ENCODE data around the gene ACP3. TPM values are rescaled to one million over a fixed set of nuclear protein-coding genes. Genes with fewer than 3 reads are reported as not detected.

The ACP3 gene
- total and polyA plus RNA-seq, 2 of the 13 experiments (the other 11 are each of a cell fraction or from before 2014, with no cell fraction given), result not detected

- intact Hi-C loops (cut with micrococcal nuclease; ENCODE audit: unreplicated experiment), result no loop called here
Measured at GRCh38 chr3:132325634-132326033, 8.4 kb downstream of the ACP3 start.

GRCh38 chr3:132326251-132326650, 9.0 kb downstream of the ACP3 start:
- ChIA-PET POLR2A (no interaction called here), CTCF (ENCODE audit: low intra/inter-chr PET ratio, low total read pairs) (no interaction called here)
- no peaks in the 10 kb centered on the region for H3K4me1 ChIP-seq (ENCODE audit: insufficient read depth, low read length)
- H3K36me3 ChIP-seq (replicated peaks in 1 of 2; ENCODE audit: control insufficient read depth in 1 of 2, insufficient read depth in 2 of 2, low read length in 2 of 2), result no peaks in the 10 kb centered on the region
- no peaks in the 10 kb centered on the region for H4K20me1 ChIP-seq (ENCODE audit: insufficient read depth, low read length)
- H2AFZ ChIP-seq (ENCODE audit: low read length), result no peak overlapping the region
- no peak for ATAC-seq
- H3K9me3 ChIP-seq (ENCODE audit: low read length), result no peaks in the 10 kb centered on the region
- no peak for DNase-seq (ENCODE audit: low spot score)
- no peak overlapping the region for H3K4me3 ChIP-seq (replicated peaks in 1 of 3; ENCODE audit: insufficient read depth in 1 of 3, low read depth in 2 of 3, low read length in 3 of 3)
- no peak overlapping the region for H3K9ac ChIP-seq (ENCODE audit: insufficient read depth, low read depth, low read length)
- in situ Hi-C loops (cut with HindIII; ENCODE audit: extremely low pct_ligation_motif_present, low pct_unique_long_range_greater_than_20kb) (no loop called here), intact Hi-C loops (cut with micrococcal nuclease; ENCODE audit: unreplicated experiment) (no loop called here)
- no peak overlapping the region for H3K4me2 ChIP-seq (ENCODE audit: low read depth, low read length)
- H3K27me3 ChIP-seq (ENCODE audit: control insufficient read depth in 1 of 2, insufficient read depth in 2 of 2, low read length in 2 of 2), result no peaks in the 10 kb centered on the region
- WGBS (ENCODE audit: low lambda C conversion rate), result 24% methylated on average over 2 of the region's 2 CpGs
- FAIRE-seq, result no peak
- no peaks in the 10 kb centered on the region for H3K79me2 ChIP-seq (ENCODE audit: insufficient read depth, low read length)
- H3K27ac ChIP-seq (ENCODE audit: extremely low read length, insufficient read depth, low read length), result no peak overlapping the region
- no TSS peak for BruUV-seq (replicated peaks)
- peak; percentile 16; the same call in 1 of the 2 replicates for TF ChIP-seq CEBPB (IDR thresholded peaks at IDR 0.05; ENCODE audit: borderline replicate concordance, low read depth, low read length)
- TF ChIP-seq ZNF678 (CRISPR knock-in tag; IDR thresholded peaks at IDR 0.05), result no peak

More at GRCh38 chr3:132325634-132326033, 8.4 kb downstream of the ACP3 start:
- DNase-seq (ENCODE audit: low spot score) (no peak), ATAC-seq (no peak), FAIRE-seq (no peak)
- TF ChIP-seq POGZ (CRISPR knock-in tag; IDR thresholded peaks at IDR 0.05), result no peak
- TF ChIP-seq ZNF772 (CRISPR knock-in tag; IDR thresholded peaks at IDR 0.05), result no peak
- no peak for TF ChIP-seq ARNTL (CRISPR knock-in tag; IDR thresholded peaks at IDR 0.05)
- TF ChIP-seq ZNF780A (CRISPR knock-in tag; IDR thresholded peaks at IDR 0.05), result no peak
- no peaks in the 10 kb centered on the region for H3K27me3 ChIP-seq (ENCODE audit: control insufficient read depth in 1 of 2, insufficient read depth in 2 of 2, low read length in 2 of 2)
- POLR2A ChIA-PET, result no interaction called here
- no peaks in the 10 kb centered on the region for H4K20me1 ChIP-seq (ENCODE audit: insufficient read depth, low read length)
- CTCF ChIA-PET (ENCODE audit: low intra/inter-chr PET ratio, low total read pairs), result no interaction called here
- no peaks in the 10 kb centered on the region for H3K79me2 ChIP-seq (ENCODE audit: insufficient read depth, low read length)
- no peak overlapping the region for H3K9ac ChIP-seq (ENCODE audit: insufficient read depth, low read depth, low read length)
- 4% methylated on average over 2 of the region's 2 CpGs for WGBS (ENCODE audit: low lambda C conversion rate)
- no TSS peak for BruUV-seq (replicated peaks)
- H3K36me3 ChIP-seq (replicated peaks in 1 of 2; ENCODE audit: control insufficient read depth in 1 of 2, insufficient read depth in 2 of 2, low read length in 2 of 2), result no peaks in the 10 kb centered on the region
- no peak overlapping the region for H3K4me3 ChIP-seq (replicated peaks in 1 of 3; ENCODE audit: insufficient read depth in 1 of 3, low read depth in 2 of 3, low read length in 3 of 3)
- in situ Hi-C loops (cut with HindIII; ENCODE audit: extremely low pct_ligation_motif_present, low pct_unique_long_range_greater_than_20kb), result no loop called here
- H3K4me2 ChIP-seq (ENCODE audit: low read depth, low read length), result no peak overlapping the region
- no peaks in the 10 kb centered on the region for H3K9me3 ChIP-seq (ENCODE audit: low read length)
- no peaks in the 10 kb centered on the region for H3K4me1 ChIP-seq (ENCODE audit: insufficient read depth, low read length)
- no peak overlapping the region for H3K27ac ChIP-seq (ENCODE audit: extremely low read length, insufficient read depth, low read length)
- H2AFZ ChIP-seq (ENCODE audit: low read length), result no peak overlapping the region

Data from HepG2 (cell line).